D721Med (cell line): ENCODE measurements around the gene FER.

Experiments used
- DNase-seq: peaks from one replicate; pipeline ENCODE4 v3.0.0; 2011; ENCODE audit warnings: low spot score; ENCODE audit not compliant: insufficient read length
- FAIRE-seq: peaks from 2 replicates; lab custom pipeline; 2011; peaks lifted over from hg19 to GRCh38; lab: Jason Lieb, UNC
- TF ChIP-seq, protein P1 (sequence below): IDR thresholded peaks from 2 replicates; pipeline ENCODE4 v1.5.1; 2012; ENCODE audit warnings: mild to moderate bottlenecking, control low read depth; ENCODE audit not compliant: insufficient read depth; ENCODE audit errors: missing control alignments

FER gene

DNA sequence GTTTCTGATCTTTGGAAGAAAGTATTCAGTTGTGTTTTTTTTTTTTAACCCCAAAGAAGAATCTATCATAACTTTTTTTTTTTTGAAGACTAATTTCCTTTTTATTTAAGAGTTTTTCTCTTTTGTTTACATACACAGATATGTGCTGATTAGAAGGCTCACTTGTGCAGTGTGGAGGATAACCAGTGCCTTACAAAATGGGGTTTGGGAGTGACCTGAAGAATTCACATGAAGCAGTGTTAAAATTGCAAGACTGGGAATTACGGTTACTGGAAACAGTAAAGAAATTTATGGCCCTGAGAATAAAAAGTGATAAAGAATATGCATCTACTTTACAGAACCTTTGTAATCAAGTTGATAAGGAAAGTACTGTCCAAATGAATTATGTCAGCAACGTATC lies 50.3 kb downstream of the FER start:
- FAIRE-seq: no peak
- TF ChIP-seq, protein P1, sequence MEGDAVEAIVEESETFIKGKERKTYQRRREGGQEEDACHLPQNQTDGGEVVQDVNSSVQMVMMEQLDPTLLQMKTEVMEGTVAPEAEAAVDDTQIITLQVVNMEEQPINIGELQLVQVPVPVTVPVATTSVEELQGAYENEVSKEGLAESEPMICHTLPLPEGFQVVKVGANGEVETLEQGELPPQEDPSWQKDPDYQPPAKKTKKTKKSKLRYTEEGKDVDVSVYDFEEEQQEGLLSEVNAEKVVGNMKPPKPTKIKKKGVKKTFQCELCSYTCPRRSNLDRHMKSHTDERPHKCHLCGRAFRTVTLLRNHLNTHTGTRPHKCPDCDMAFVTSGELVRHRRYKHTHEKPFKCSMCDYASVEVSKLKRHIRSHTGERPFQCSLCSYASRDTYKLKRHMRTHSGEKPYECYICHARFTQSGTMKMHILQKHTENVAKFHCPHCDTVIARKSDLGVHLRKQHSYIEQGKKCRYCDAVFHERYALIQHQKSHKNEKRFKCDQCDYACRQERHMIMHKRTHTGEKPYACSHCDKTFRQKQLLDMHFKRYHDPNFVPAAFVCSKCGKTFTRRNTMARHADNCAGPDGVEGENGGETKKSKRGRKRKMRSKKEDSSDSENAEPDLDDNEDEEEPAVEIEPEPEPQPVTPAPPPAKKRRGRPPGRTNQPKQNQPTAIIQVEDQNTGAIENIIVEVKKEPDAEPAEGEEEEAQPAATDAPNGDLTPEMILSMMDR: no peak
- DNase-seq: no peak

DNA sequence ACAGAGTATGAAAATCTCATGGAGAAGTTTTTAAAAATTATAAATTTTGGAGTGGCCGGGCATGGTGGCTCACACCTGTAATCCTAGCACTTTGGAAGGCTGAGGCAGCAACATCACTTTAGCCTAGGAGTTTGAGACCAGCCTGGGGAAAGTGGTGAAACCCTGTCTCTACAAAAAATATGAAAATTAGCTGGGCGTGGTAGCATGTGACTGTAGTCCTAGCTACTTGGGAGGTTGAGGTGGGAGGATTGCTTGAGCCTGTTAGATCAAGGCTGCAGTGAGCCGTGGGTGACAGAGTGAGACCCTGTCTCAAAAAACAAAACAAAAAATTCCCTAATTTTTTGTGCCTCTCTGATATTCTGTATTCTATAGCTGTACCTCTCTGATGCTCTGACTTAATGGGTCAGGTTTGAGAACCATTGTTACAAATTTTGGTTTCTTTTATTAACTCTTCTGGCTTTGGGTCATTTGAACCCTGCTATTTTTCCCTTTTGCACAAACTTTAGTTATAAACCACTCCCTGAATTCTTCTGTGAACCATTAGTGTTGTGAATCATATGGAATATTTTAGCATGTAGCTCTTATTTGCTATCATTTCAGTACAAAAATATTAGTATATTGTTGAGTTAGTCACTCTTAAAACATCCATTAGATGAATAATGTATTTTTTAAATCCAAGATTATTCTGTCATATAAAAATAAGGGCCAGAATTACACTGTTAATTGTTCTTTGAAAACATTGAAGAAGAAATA lies 51.0 kb downstream of the FER start:
- DNase-seq: no peak
- TF ChIP-seq, protein P1: no peak
- no peak for FAIRE-seq

DNA sequence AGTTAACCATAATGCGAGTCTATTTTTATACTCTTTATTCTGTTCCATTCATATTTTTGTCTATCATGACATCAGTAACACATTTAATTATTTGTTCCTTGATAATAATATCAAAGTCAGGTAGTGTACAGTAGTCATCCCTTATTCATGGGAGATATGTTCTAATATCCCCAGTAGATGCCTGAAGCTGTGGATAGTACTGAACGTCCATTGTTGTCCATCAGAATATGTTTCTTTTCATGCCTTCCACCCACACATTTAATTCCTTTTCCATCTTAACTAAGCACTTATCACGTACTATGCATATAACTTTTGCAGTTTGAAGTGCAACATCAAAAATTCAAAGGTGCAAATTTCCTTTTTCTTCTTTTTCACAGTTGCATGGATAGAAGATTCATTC lies 53.6 kb downstream of the FER start:
- TF ChIP-seq, protein P1: no peak
- DNase-seq (no peak), FAIRE-seq (no peak)

DNA sequence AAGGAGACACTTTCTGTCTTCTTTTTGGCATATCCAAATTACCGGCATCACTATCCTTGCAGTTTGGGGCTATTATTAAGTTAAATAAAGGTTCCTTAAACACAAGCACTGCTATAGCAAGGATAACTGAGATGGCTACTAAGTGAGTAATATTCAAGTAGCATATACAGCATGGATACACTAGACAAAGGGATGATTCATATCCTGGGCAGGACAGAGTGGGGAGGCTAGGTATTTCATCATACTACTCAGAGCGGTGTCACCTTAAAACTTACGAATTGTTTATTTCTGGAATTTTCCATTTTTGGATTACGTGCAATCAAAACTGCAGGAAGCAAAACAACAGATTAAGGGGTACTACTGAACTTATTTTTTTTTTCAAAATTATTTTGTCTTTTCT lies 54.1 kb downstream of the FER start:
- DNase-seq (no peak), FAIRE-seq (no peak)
- TF ChIP-seq, protein P1: no peak

DNA sequence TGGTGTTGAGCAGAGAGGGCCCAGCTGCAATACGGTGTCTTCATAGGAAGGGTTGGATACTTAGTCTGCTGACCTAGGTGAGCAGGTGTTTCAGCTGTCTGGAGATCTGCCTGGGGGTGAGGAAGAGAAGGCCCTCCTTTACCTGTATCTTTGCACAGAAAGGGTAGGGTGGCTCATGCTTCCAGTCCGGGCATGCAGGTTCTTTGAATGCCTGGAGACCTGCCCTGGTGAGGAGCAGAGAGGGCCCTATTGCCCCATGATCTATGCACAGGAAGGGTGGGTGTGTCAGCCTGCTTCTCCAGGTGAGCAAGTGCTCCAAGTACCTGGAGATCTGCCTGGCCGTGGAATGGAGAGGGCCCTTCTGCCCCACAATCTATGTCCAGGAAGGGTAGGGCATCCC lies 63.0 kb downstream of the FER start:
- FAIRE-seq (no peak), DNase-seq (no peak)
- TF ChIP-seq, protein P1: no peak

DNA sequence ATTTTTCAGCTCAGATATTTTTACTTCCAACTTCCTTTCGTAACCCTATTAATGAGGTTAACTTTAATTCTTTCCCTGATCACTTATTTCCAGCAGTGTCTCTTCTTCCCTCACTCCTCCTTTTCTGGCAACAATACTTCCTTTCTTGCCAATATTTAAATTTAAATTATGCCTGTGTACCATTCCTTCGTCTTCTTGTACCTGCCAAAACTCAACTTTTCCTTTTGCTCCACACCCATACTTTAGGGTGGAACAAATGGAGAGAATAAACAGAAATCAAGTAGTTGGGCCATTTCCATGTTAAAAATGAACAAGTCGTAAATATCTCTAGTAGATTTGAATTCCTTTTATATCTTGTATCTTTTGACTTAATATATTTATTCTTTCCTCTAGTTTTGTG lies 66.0 kb downstream of the FER start:
- TF ChIP-seq, protein P1: no peak
- no peak for FAIRE-seq

DNA sequence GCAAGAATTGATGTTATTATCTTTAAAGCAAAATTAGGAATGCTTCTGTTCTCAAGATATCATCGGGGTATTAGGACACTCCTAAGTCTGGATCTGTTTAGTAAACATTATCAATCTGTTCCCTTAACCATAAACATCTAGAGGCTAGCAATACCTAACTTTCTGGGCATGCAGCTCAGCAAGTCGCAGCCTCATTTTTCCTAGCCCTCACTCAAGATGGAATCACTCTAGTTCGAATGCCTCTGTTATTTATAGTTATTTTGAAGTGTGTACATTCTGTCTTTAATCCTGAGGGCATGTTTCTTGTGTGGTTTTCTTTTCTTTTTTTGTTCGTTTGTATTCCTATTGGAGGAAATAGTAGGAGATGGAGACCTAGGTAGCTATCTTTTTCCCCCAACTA lies 66.9 kb downstream of the FER start:
- TF ChIP-seq, protein P1: no peak
- FAIRE-seq: no peak

More for the DNA sequence above, 66.0 kb downstream of the FER start:
- no peak for DNase-seq

More for the DNA sequence above, 66.9 kb downstream of the FER start:
- no peak for DNase-seq
